Activated CD8-positive, alpha-beta T cell treated with anti-CD3 and anti-CD28 coated beads, Interleukin-2, amount 10 ng/mL, durations not matched to agents 7 days and 5 days (primary cell): ENCODE measurements around the gene C4A. TPM values are rescaled to one million over a fixed set of nuclear protein-coding genes. Genes with fewer than 3 reads are reported as not detected.
"Not testable (repeated sequence)": the region's sequence is repeated elsewhere in the genome, so short reads cannot be mapped to it uniquely, and the experiment has no call there.

ENCODE experiments used
- ATAC-seq: fragments of 150-1000 bp; cut with Tn5 transposase; one replicate; pipeline ENCODE4 v1.10.0; 2021; ENCODE audit warnings: moderate library complexity
- CTCF ChIA-PET: fragments of 350-600 bp; sonication (Branson Sonifier 250); formaldehyde crosslinking; loops from one replicate; lab custom pipeline; 2021; ENCODE audit warnings: antibody characterized with exemption; lab: Charles Lee
- POLR2A ChIA-PET: fragments of 350-600 bp; sonication (Branson Sonifier 250); formaldehyde crosslinking; loops from one replicate; lab custom pipeline; 2021; ENCODE audit warnings: antibody characterized with exemption; lab: Charles Lee
- DNase-seq: peaks from one replicate; pipeline ENCODE4 v3.0.0-alpha.2; 2020
- H3K27ac Mint-ChIP-seq: one replicate; pipeline ENCODE4 v1.8.0; 2021; ENCODE audit warnings: mild to moderate bottlenecking, mixed read lengths
- H3K27me3 Mint-ChIP-seq: one replicate; pipeline ENCODE4 v1.8.0; 2021; ENCODE audit warnings: low read depth, mixed read lengths
- H3K36me3 Mint-ChIP-seq: one replicate; pipeline ENCODE4 v1.8.0; 2021; ENCODE audit warnings: low read depth, mixed read lengths
- H3K4me1 Mint-ChIP-seq: one replicate; pipeline ENCODE4 v1.8.0; 2021; ENCODE audit warnings: low read depth, mixed read lengths
- H3K4me3 Mint-ChIP-seq: one replicate; pipeline ENCODE4 v1.8.0; 2021; ENCODE audit warnings: mild to moderate bottlenecking, mixed read lengths
- H3K9me3 Mint-ChIP-seq: one replicate; pipeline ENCODE4 v1.8.0; 2022; ENCODE audit warnings: mixed read lengths; ENCODE audit not compliant: insufficient read depth
- microRNA-seq: library from miRNA; unstranded; fragments of <30 nt; microRNA quantifications from one replicate; pipeline ENCODE4 v1.2.0, GENCODE V29; 2022
- total RNA-seq, 2 experiments: library from RNA; stranded (reverse); gene quantifications; one replicate each; pipeline ENCODE4 v1.2.3, GENCODE V29; 2021

The C4A gene
- total RNA-seq, 2 experiments from 2014 or later = 3.6 to 5.1 TPM

GRCh38 chr6:32047855-32048766 is 66.3 kb downstream of the C4A start:
- peak; percentile 74 for DNase-seq
- CTCF ChIA-PET = interaction anchor here (0.9 to 1.7 kb wide), 3 partner anchors 15 to 33 kb away, joined by 3 to 6 read pairs (median 4); no protein-coding TSS in a partner anchor
- Mint-ChIP-seq H3K4me3 (no peak overlapping the region), H3K9me3 (no peaks in the 10 kb centered on the region), H3K4me1 (peaks cover 2% of the 10 kb centered on the region), H3K27me3 (no peaks in the 10 kb centered on the region), H3K36me3 (no peaks in the 10 kb centered on the region), H3K27ac (no peak overlapping the region)
- ATAC-seq = peak; percentile 80
- POLR2A ChIA-PET = no interaction called here

DNA sequence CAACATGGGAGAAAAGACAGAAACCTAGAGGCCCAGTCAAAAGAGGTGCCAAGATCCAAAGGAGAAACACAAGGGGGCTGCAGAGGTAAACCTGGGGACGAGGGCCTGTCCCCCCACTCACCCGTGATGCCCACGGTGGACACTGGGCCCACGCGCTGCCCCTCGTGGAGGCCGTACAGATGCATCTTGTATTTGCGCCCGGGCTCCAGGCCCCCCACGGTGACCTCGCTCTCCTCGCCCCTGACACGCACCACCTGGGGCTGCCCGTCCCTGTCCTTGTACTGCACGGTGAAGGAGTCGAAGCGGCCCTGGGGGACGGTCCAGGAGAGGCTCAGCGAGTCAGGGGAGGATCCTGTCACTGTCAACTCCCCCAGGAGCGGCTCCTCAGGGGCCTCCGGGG is 67.3 kb downstream of the C4A start:
- DNase-seq, H3K9me3 Mint-ChIP-seq, POLR2A ChIA-PET, H3K27me3 Mint-ChIP-seq, H3K4me1 Mint-ChIP-seq, ATAC-seq, H3K27ac Mint-ChIP-seq, H3K4me3 Mint-ChIP-seq, H3K36me3 Mint-ChIP-seq: not testable (repeated sequence)
- CTCF ChIA-PET = interaction anchor here (0.9 kb wide), 1 partner anchor 15 kb away, joined by 4 read pairs; no protein-coding TSS in a partner anchor

GRCh38 chr6:32049736-32050135 is 67.9 kb downstream of the C4A start:
- CTCF ChIA-PET, H3K4me1 Mint-ChIP-seq, H3K27me3 Mint-ChIP-seq, H3K9me3 Mint-ChIP-seq, H3K27ac Mint-ChIP-seq, DNase-seq, H3K4me3 Mint-ChIP-seq, POLR2A ChIA-PET, H3K36me3 Mint-ChIP-seq, ATAC-seq: not testable (repeated sequence)

- Mint-ChIP-seq H3K27ac (no peak overlapping the region), H3K4me3 (no peak overlapping the region), H3K9me3 (no peaks in the 10 kb centered on the region), H3K27me3 (no peaks in the 10 kb centered on the region), H3K36me3 (no peaks in the 10 kb centered on the region), H3K4me1 (peaks cover 2% of the 10 kb centered on the region)
- POLR2A ChIA-PET = no interaction called here
- CTCF ChIA-PET = no interaction called here
- ATAC-seq (no peak), DNase-seq (no peak)
These were observed 68.7 kb downstream of the C4A start for GRCh38 chr6:32050562-32050961.

Small RNA genes within 50 kb of the gene (microRNA-seq; reads per million reads assigned to microRNA genes)
- gene MIR1236 = not detected

Other genes starting within 250 kb of the C4A start
- 100 to 1,000 TPM; 617 to 651 TPM for gene CLIC1, start 245.5 kb upstream of the C4A start, total RNA-seq
- gene MSH5, start 242.1 kb upstream of the C4A start, total RNA-seq = 10 to 100 TPM; 64.8 to 73.6 TPM
- 10 to 100 TPM; 14.3 to 15.4 TPM for gene SAPCD1, start 219.4 kb upstream of the C4A start, total RNA-seq
- 1 to 10 TPM; 6.4 to 6.6 TPM for gene VWA7, start 204.7 kb upstream of the C4A start, total RNA-seq
- 100 to 1,000 TPM; 114 to 115 TPM for gene VARS1, start 186.3 kb upstream of the C4A start, total RNA-seq
- 100 to 1,000 TPM; 123 to 128 TPM for gene LSM2, start 175.1 kb upstream of the C4A start, total RNA-seq
- gene HSPA1L, start 166.8 kb upstream of the C4A start, total RNA-seq = 1 to 10 TPM; 3.0 to 3.1 TPM
- 10 to 100 TPM; 75.6 to 75.7 TPM for gene HSPA1A, start 166.5 kb upstream of the C4A start, total RNA-seq
- 10 to 100 TPM; 84.6 to 87.1 TPM for gene HSPA1B, start 154.3 kb upstream of the C4A start, total RNA-seq
- 10 to 100 TPM; 16.5 to 17.8 TPM for gene NEU1, start 119.2 kb upstream of the C4A start, total RNA-seq
- gene SLC44A4, start 103.1 kb upstream of the C4A start, total RNA-seq = under 1 TPM in 1 of 2 experiments, not detected in 1; 0.39 TPM
- gene EHMT2, start 84.4 kb upstream of the C4A start, total RNA-seq = 10 to 100 TPM; 70.1 to 72.3 TPM
- 1 to 10 TPM; 1.6 to 1.8 TPM for gene ZBTB12, start 80.0 kb upstream of the C4A start, total RNA-seq
- gene C2, start 54.3 kb upstream of the C4A start, total RNA-seq = under 1 TPM; 0.26 to 0.87 TPM
- gene CFB, start 36.0 kb upstream of the C4A start, total RNA-seq = under 1 TPM in 1 of 2 experiments, not detected in 1; 0.58 TPM
- gene NELFE, start 23.1 kb upstream of the C4A start, total RNA-seq = 10 to 100 TPM; 67.1 to 70.8 TPM
- 10 to 100 TPM; 73.2 to 73.4 TPM for gene SKIC2, start 22.9 kb upstream of the C4A start, total RNA-seq
- 10 to 100 TPM; 14.8 to 17.7 TPM for gene DXO, start 9.9 kb upstream of the C4A start, total RNA-seq
- 1 to 10 TPM; 2.9 to 3.5 TPM for gene C4B, start 32.7 kb downstream of the C4A start, total RNA-seq
- not detected for gene CYP21A2, start 56.4 kb downstream of the C4A start, total RNA-seq
- gene TNXB, start 127.3 kb downstream of the C4A start, total RNA-seq = 1 to 10 TPM; 3.4 to 4.8 TPM
- gene ATF6B, start 146.2 kb downstream of the C4A start, total RNA-seq = 100 to 1,000 TPM; 107 to 117 TPM
- gene FKBPL, start 148.2 kb downstream of the C4A start, total RNA-seq = 1 to 10 TPM; 7.0 to 8.5 TPM
- gene PRRT1, start 169.9 kb downstream of the C4A start, total RNA-seq = under 1 TPM; 0.37 to 0.45 TPM
- gene PPT2, start 172.1 kb downstream of the C4A start, total RNA-seq = 10 to 100 TPM; 15.4 to 17.1 TPM
- 10 to 100 TPM in 1 of 2 experiments, 1 to 10 TPM in 1; 9.8 to 12.2 TPM for gene EGFL8, start 182.5 kb downstream of the C4A start, total RNA-seq
- 10 to 100 TPM; 40.4 to 46.6 TPM for gene AGPAT1, start 194.0 kb downstream of the C4A start, total RNA-seq
- gene RNF5, start 196.3 kb downstream of the C4A start, total RNA-seq = 10 to 100 TPM; 40.4 to 43.3 TPM
- 10 to 100 TPM; 27.8 to 29.9 TPM for gene AGER, start 202.2 kb downstream of the C4A start, total RNA-seq
- 10 to 100 TPM; 60.5 to 68.5 TPM for gene PBX2, start 208.1 kb downstream of the C4A start, total RNA-seq
- 100 to 1,000 TPM; 216 to 223 TPM for gene GPSM3, start 210.6 kb downstream of the C4A start, total RNA-seq
- under 1 TPM; 0.44 to 0.55 TPM for gene NOTCH4, start 242.0 kb downstream of the C4A start, total RNA-seq